ENCODE results near the gene FAIM2. TPM values are rescaled to one million over a fixed set of nuclear protein-coding genes. Genes with fewer than 3 reads are reported as not detected.

Gene FAIM2
- total and polyA plus RNA-seq, 9 of the 15 experiments (the other 6 are each of a cell fraction or from before 2014, with no cell fraction given): 0.01 to 0.10 TPM; not detected in 7

GRCh38 chr12:49838973-49839633 is 64.6 kb downstream of the FAIM2 start (continued):
- no peak for TF ChIP-seq CUX1 (CRISPR knock-in tag; IDR thresholded peaks at IDR 0.05)
- TF ChIP-seq GTF3C2 (IDR thresholded peaks at IDR 0.05; ENCODE audit: borderline replicate concordance, extremely low read depth, insufficient read length): no peak
- no peak for TF ChIP-seq PCBP1 (IDR thresholded peaks at IDR 0.05; ENCODE audit: low read depth, low read length, poor library complexity, severe bottlenecking)
- TF ChIP-seq MLLT1 (IDR thresholded peaks at IDR 0.05): no peak
- no peak for TF ChIP-seq MCM2 (IDR thresholded peaks at IDR 0.05; ENCODE audit: low read depth)
- TF ChIP-seq E2F4 (CRISPR knock-in tag; IDR thresholded peaks at IDR 0.05; ENCODE audit: low read depth): no peak
- no peak for TF ChIP-seq EWSR1 (IDR thresholded peaks at IDR 0.05; ENCODE audit: borderline replicate concordance, low read depth, partially characterized antibody)
- no peak for TF ChIP-seq HSF4 (CRISPR knock-in tag; IDR thresholded peaks at IDR 0.05; ENCODE audit: borderline replicate concordance)
- TF ChIP-seq MYC (IDR thresholded peaks at IDR 0.05; ENCODE audit: low read depth, low read length): no peak
- TF ChIP-seq MYC (CRISPR knock-in tag; IDR thresholded peaks at IDR 0.05; ENCODE audit: borderline replicate concordance, low read depth): no peak
- TF ChIP-seq ZNF217 (CRISPR knock-in tag; IDR thresholded peaks at IDR 0.05): no peak
- peak; percentile 70 for TF ChIP-seq SMC3 (conservative IDR thresholded peaks at IDR 0.05; ENCODE audit: insufficient read depth, low read depth, low read length)
- no peak for TF ChIP-seq MAFF (IDR thresholded peaks at IDR 0.05; ENCODE audit: low read length)
- TF ChIP-seq POLR2AphosphoS2 (IDR thresholded peaks at IDR 0.05; ENCODE audit: low read length): no peak
- TF ChIP-seq ZBTB8A (IDR thresholded peaks at IDR 0.05; ENCODE audit: partially characterized antibody): no peak
